DND-41 (cell line): ENCODE measurements around the gene FXYD2.

Source experiments
- ATAC-seq: fragments of 200-7000 bp; cut with Tn5 transposase; 3 replicates; pipeline ENCODE4 v1.9.1; 2021; ENCODE audit warnings: low read depth; ENCODE audit not compliant: insufficient read depth
- DNase-seq: peaks from one replicate; pipeline ENCODE4 v3.0.0-alpha.2; 2020
- H2AFZ ChIP-seq: 2 replicates; pipeline ENCODE4 v1.6.0; 2012; ENCODE audit warnings: low read depth, low read length
- H3K27ac ChIP-seq: 2 replicates; pipeline ENCODE4 v1.5.1; 2012; ENCODE audit warnings: low read length, inconsistent platforms
- H3K27me3 ChIP-seq: fragments of 200-600 bp; sonication (generic); 2 replicates; pipeline ENCODE4 v1.6.0; 2012; ENCODE audit warnings: low read length, mild to moderate bottlenecking, inconsistent platforms; ENCODE audit not compliant: insufficient read depth, poor library complexity
- H3K36me3 ChIP-seq: 2 replicates; pipeline ENCODE4 v1.5.1; 2012; ENCODE audit warnings: low read length, inconsistent platforms; ENCODE audit not compliant: insufficient read depth
- H3K4me1 ChIP-seq: 2 replicates; pipeline ENCODE4 v1.5.1; 2012; ENCODE audit warnings: mild to moderate bottlenecking, low read length; ENCODE audit not compliant: insufficient read depth
- H3K4me2 ChIP-seq: 2 replicates; pipeline ENCODE4 v1.6.0; 2012; ENCODE audit warnings: mild to moderate bottlenecking, moderate library complexity, low read length, inconsistent platforms; ENCODE audit not compliant: insufficient read depth
- H3K4me3 ChIP-seq, 2 experiments: fragments of 200-600 bp in 1 of 2; shearing (Covaris generic) in 1 of 2; 2 replicates each; pipeline ENCODE4 v1.5.1; 2012 to 2016; ENCODE audit warnings: inconsistent platforms in 2 of 2, low read length in 2 of 2, mild to moderate bottlenecking in 2 of 2, low read depth in 1 of 2, moderate library complexity in 1 of 2
- H3K79me2 ChIP-seq: 2 replicates; pipeline ENCODE4 v1.6.0; 2012; ENCODE audit warnings: low read length, inconsistent platforms; ENCODE audit not compliant: insufficient read depth
- H3K9ac ChIP-seq: 2 replicates; pipeline ENCODE4 v1.6.0; 2012; ENCODE audit warnings: low read depth, mild to moderate bottlenecking, inconsistent platforms, low read length, moderate library complexity
- H3K9me3 ChIP-seq: 2 replicates; pipeline ENCODE4 v1.5.1; 2012; ENCODE audit warnings: low read length, moderate library complexity, mild to moderate bottlenecking, inconsistent platforms; ENCODE audit not compliant: insufficient read depth, severe bottlenecking
- H4K20me1 ChIP-seq: 2 replicates; pipeline ENCODE4 v1.6.0; 2012; ENCODE audit warnings: low read length; ENCODE audit not compliant: insufficient read depth
- CTCF ChIP-seq: IDR thresholded peaks from 2 replicates; pipeline ENCODE4 v1.5.1; 2012; ENCODE audit warnings: borderline replicate concordance, low read length, moderate library complexity, mild to moderate bottlenecking; ENCODE audit not compliant: poor library complexity, severe bottlenecking; ENCODE audit errors: extremely low read depth
- EZH2 ChIP-seq: IDR thresholded peaks from 3 replicates; pipeline ENCODE4 v1.6.1; 2012; ENCODE audit warnings: borderline replicate concordance, low read depth, mild to moderate bottlenecking, moderate library complexity, low read length, inconsistent platforms; ENCODE audit not compliant: severe bottlenecking

FXYD2 gene

GRCh38 chr11:117817368-117818040 is 7.0 kb downstream of the FXYD2 start:
- Histone ChIP-seq H3K27ac (peak overlapping the region; percentile 69), H2AFZ (no peak overlapping the region)

GRCh38 chr11:117816846-117817367 is 7.6 kb downstream of the FXYD2 start:
- Histone ChIP-seq H3K36me3 (peaks cover 49% of the 10 kb centered on the region), H3K27ac (peak overlapping the region; percentile 37; the same call in 1 of the 2 replicates), H4K20me1 (no peaks in the 10 kb centered on the region; the same call in 1 of the 2 replicates), H3K4me2 (no peak overlapping the region), H3K4me1 (peaks cover 64% of the 10 kb centered on the region), H3K4me3 (no peak overlapping the region), H2AFZ (no peak overlapping the region), H3K9me3 (no peaks in the 10 kb centered on the region), H3K9ac (no peak overlapping the region), H3K27me3 (no peaks in the 10 kb centered on the region), H3K79me2 (peaks cover 8% of the 10 kb centered on the region)
- TF ChIP-seq EZH2 (no peak), CTCF (no peak)
- ATAC-seq (no peak), DNase-seq (peak; percentile 24)

More at GRCh38 chr11:117817368-117818040, 7.0 kb downstream of the FXYD2 start:
- Histone ChIP-seq H3K4me3 (no peak overlapping the region), H3K36me3 (peaks cover 55% of the 10 kb centered on the region), H3K27me3 (no peaks in the 10 kb centered on the region), H3K4me2 (no peak overlapping the region), H3K9me3 (no peaks in the 10 kb centered on the region), H3K4me1 (peaks cover 70% of the 10 kb centered on the region), H3K9ac (no peak overlapping the region), H3K79me2 (peaks cover 14% of the 10 kb centered on the region), H4K20me1 (no peaks in the 10 kb centered on the region; the same call in 1 of the 2 replicates)
- peak; percentile 48 for ATAC-seq
- TF ChIP-seq CTCF: peak; percentile 99
- TF ChIP-seq EZH2: no peak
- peak; percentile 86 for DNase-seq

GRCh38 chr11:117816151-117816741 is 8.3 kb downstream of the FXYD2 start:
- H3K79me2 ChIP-seq: peaks cover 1% of the 10 kb centered on the region
- peaks cover 57% of the 10 kb centered on the region for H3K4me1 ChIP-seq
- DNase-seq: no peak
- H4K20me1 ChIP-seq: no peaks in the 10 kb centered on the region; the same call in 1 of the 2 replicates
- no peak overlapping the region for H2AFZ ChIP-seq
- no peak overlapping the region for H3K4me2 ChIP-seq
- no peak for TF ChIP-seq EZH2
- TF ChIP-seq CTCF: no peak
- H3K27me3 ChIP-seq: no peaks in the 10 kb centered on the region
- H3K27ac ChIP-seq: peak overlapping the region; percentile 37; the same call in 1 of the 2 replicates
- H3K9ac ChIP-seq: 0 out of 2 replicates have a peak overlapping the region, but pooled peaks have one; percentile 4
- ATAC-seq: no peak
- no peak overlapping the region for H3K4me3 ChIP-seq
- H3K36me3 ChIP-seq: peaks cover 43% of the 10 kb centered on the region
- no peaks in the 10 kb centered on the region for H3K9me3 ChIP-seq
